Activated CD8-positive, alpha-beta memory T cell treated with anti-CD3 and anti-CD28 coated beads for 36 hours (primary cell): ENCODE data around the gene ARHGAP36. TPM values are rescaled to one million over a fixed set of nuclear protein-coding genes. Genes with fewer than 3 reads are reported as not detected.

Source experiments
- CTCF ChIA-PET: fragments of 350-600 bp; sonication (Branson Sonifier 250); formaldehyde crosslinking; loops from one replicate; lab custom pipeline; 2021; ENCODE audit warnings: antibody characterized with exemption; lab: Charles Lee
- POLR2A ChIA-PET: fragments of 350-600 bp; sonication (Branson Sonifier 250); formaldehyde crosslinking; loops from one replicate; lab custom pipeline; 2021; ENCODE audit warnings: antibody characterized with exemption; lab: Charles Lee
- total RNA-seq, 2 experiments: library from RNA; stranded (reverse); gene quantifications; one replicate each; pipeline ENCODE4 v1.2.3, GENCODE V29; 2021

ARHGAP36 gene
- total RNA-seq = not detected

DNA sequence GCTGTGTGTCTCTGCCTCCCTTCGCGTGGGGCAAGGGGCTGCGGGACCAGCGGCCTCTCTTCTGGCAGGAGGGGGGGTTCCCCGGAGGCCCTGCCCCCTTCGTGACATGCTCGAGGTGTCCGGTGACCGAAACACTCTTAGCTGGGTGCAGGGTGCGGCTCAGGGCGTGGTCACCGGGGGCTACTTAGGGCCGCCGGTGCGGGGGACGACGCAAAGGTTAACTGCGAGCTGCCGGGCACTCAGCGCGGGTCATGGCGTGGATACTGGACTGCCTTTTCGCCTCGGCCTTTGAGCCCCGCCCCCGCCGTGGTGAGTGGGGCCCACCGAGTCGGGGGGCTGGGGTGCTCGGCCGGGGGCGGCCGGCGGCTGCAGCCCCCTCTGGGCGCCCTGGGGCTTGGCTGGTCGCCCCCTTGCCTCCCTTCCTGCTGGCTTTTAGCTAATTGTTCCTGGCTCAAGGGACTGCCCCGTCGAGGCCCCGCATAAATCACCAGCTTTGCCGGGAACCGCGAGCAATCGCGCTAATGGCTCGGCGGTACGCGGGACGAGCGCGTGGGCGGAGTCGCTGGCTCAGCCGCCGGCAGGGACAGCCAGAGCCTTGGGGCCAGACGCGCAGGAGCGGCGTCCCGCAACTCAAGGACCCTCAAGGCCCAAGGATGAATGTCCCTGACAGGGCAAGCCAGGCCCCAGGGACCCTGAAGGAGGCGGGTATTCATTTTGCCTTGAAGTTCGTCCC lies at the start of gene ARHGAP36:
ARHGAP36 (plus strand) TSS at position 211 of the 733 bp plus-strand sequence. CDS start 23,320 bp downstream, outside the sequence.
- ChIA-PET POLR2A (no interaction called here), CTCF (no interaction called here)

GRCh38 chrX:131010186-131010585 lies 48.0 kb upstream of the ARHGAP36 start:
- CTCF ChIA-PET = no interaction called here
- POLR2A ChIA-PET = no interaction called here

GRCh38 chrX:131025336-131025735 lies 32.8 kb upstream of the ARHGAP36 start:
- POLR2A ChIA-PET = no interaction called here
- CTCF ChIA-PET = no interaction called here

GRCh38 chrX:131032354-131033230 lies 25.6 kb upstream of the ARHGAP36 start:
- CTCF ChIA-PET = no interaction called here
- POLR2A ChIA-PET = no interaction called here

GRCh38 chrX:131034063-131034462 lies 24.1 kb upstream of the ARHGAP36 start:
- ChIA-PET CTCF (no interaction called here), POLR2A (no interaction called here)

DNA sequence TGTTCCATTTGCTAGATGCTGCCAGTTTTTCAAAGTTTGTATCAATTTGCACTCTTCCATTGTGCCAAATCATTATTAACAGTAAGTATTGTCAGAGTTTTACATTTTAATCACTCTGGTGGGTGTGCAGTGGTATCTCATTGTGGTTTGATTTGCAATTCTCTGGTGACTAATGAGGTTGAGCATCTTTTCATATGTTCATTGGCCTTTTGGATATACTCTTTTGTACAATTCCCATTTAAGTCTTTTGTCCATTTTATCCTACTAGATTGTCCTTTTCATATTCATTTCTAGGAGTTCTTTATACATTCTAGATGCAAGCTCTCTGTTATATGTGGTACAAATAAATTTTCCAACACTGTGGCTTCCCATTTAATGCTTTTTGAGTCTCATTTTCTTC lies 17.4 kb upstream of the ARHGAP36 start:
- ChIA-PET POLR2A (no interaction called here), CTCF (no interaction called here)

- ChIA-PET POLR2A (no interaction called here), CTCF (no interaction called here)
Measured at GRCh38 chrX:131041667-131042066, 16.5 kb upstream of the ARHGAP36 start.

GRCh38 chrX:131045726-131046125 lies 12.4 kb upstream of the ARHGAP36 start:
- POLR2A ChIA-PET = no interaction called here
- CTCF ChIA-PET = no interaction called here

GRCh38 chrX:131046596-131046995 lies 11.6 kb upstream of the ARHGAP36 start:
- CTCF ChIA-PET = no interaction called here
- POLR2A ChIA-PET = no interaction called here

DNA sequence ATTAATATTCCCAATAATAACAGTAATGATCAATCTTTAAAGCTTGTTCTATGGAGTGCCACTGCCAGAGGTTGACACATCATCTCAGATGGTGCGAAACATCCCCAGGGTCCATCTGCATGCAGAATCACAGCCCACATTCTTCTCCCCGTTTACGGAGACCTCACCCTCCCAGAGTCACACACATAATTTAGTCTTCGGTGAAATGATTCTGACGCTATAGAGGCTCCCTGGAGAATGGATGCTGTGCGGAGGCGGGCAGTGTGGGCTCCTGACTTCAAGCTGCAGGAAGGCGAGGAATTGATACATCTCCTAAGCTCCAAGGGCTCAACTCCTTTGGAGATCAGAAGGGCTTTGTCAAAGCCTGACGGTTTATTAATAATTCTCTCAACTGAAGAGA lies 11.0 kb upstream of the ARHGAP36 start:
- CTCF ChIA-PET = no interaction called here
- POLR2A ChIA-PET = no interaction called here

DNA sequence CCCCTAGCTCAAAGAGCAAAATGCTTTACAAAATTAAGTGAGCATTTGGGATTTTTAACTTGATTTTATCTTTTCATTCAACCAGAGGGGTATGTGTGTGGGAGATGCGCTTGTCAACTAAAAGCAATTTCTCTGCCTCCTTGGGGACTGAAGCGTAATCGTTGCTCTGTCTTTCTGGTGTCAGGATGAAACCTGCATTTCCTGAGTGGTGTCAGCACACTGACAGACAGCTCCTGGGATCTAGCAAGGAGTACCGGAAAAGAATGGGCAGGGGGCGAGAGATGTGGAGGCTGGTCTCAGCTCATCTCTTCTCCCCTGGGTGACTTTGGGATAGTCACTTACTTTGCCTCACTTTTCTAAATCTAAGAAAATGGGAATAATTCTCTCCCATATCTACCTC lies 5.1 kb upstream of the ARHGAP36 start:
- POLR2A ChIA-PET = no interaction called here
- CTCF ChIA-PET = no interaction called here

DNA sequence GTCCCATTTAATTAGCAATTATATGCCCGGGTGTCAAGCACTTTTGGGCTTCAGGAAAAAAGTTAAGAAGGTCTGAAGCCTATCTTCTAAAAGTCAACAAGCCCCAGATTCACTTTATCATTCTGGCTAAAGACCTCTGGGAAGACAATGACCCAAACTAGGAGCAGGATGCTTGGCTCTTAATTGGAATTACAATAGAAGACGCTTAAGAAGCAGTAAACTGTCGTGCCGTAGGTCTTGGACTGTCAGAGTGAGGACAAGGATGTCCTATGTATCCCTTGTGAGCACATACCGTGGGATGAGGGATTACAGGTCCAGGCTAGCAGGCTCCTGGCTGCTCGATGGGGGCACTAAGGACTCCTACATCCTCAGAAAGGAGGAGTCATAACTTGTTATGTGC lies 3.2 kb upstream of the ARHGAP36 start:
- CTCF ChIA-PET = no interaction called here
- POLR2A ChIA-PET = no interaction called here

GRCh38 chrX:131057706-131058105 lies 440 bp upstream of the ARHGAP36 start:
- CTCF ChIA-PET = no interaction called here
- POLR2A ChIA-PET = no interaction called here

DNA sequence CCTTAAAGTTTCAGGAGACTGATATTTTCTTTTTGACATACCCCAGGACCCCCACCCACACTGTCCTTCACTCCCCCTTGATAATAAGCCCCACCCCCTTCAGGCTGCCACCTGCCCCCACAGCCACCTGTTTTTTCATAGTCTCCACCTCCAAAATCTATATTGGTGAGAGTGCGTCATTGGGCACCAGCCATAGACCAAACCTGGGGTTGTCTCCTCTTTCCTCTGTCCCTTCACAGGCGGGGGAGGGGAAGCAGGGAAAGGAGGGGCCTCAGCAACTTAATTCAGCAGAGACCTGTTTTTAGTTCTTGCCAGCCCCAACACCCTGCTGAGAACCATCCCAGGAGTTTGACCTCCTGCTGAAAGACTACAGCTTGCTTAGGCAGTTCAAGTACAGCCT lies 1.1 kb downstream of the ARHGAP36 start:
- ChIA-PET CTCF (no interaction called here), POLR2A (no interaction called here)

- ChIA-PET CTCF (no interaction called here), POLR2A (no interaction called here)
Measured at GRCh38 chrX:131060147-131060546, 2.0 kb downstream of the ARHGAP36 start.

GRCh38 chrX:131061306-131061705 lies 3.2 kb downstream of the ARHGAP36 start:
- POLR2A ChIA-PET = no interaction called here
- CTCF ChIA-PET = no interaction called here

DNA sequence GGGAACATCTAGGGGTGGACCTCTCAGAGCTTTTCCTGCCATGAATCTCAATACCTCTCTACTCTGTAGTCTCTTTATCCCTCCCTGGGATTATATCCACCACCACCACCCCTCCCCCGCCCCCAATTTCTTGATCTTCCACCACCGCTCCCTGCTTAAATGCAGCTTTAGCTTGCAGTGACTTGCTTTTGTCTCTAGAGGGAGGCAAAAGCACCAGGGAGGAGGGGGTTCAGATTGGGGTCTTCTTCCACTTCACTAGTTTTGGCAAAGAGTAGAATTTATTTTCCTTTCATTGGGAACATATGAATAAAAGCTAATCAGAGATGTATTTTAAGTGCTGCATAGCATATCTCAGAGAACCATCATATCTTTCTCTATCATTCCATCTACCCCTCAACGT lies 5.5 kb downstream of the ARHGAP36 start:
- POLR2A ChIA-PET = no interaction called here
- CTCF ChIA-PET = no interaction called here

GRCh38 chrX:131066237-131066636 lies 8.1 kb downstream of the ARHGAP36 start:
- POLR2A ChIA-PET = no interaction called here
- CTCF ChIA-PET = no interaction called here

- POLR2A ChIA-PET = no interaction called here
- CTCF ChIA-PET = no interaction called here
Measured at GRCh38 chrX:131067216-131067615, 9.1 kb downstream of the ARHGAP36 start.

DNA sequence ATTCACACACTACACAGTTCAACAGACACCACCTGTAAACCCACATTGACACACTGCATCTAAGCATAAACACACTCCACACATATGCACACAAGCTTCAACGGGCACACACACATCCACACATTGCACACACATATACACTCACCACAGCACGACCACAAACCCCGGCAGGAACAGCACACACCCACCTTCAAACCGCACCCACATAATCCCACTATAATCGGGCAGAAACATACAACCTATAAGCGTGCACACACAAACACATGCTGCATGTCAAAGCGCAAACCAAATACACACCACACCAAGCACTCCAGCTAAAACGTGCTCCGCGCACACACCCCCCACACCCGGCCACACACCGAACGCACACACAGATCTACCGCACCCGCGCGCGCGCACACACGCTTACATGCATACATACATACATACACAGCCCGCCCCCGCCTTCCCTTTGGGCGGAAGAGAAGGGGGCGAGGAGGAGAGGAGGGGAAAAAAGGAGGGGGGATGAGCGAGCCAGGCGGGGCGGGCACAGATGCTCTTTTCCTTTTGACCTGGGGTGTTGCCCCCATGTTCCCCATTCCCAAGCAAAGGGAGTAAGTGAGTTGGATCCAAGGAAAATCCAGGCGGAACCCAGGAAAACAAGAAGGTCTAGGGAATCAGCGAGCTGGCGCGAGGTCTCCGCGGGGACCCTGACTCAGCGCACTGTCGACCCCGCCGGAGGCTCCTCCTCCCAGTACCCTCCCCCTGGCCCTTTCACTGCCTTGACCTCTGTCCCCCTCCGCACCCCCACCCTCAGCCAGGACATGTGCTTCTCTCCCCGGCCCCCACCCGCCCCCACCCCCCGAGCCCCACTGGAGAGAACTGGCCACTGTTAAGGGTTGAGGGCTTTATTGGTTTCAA lies 9.9 kb downstream of the ARHGAP36 start:
- CTCF ChIA-PET = no interaction called here
- POLR2A ChIA-PET = no interaction called here
